IMR-90 (cell line): ENCODE measurements around the gene PCDHGA10. TPM values are rescaled to one million over a fixed set of nuclear protein-coding genes. Genes with fewer than 3 reads are reported as not detected.
"Not testable (repeated sequence)": the region's sequence is repeated elsewhere in the genome, so short reads cannot be mapped to it uniquely, and the experiment has no call there.

Experiments used
- ATAC-seq: fragments of 200-7000 bp; cut with Tn5 transposase; 2 replicates; pipeline ENCODE4 v1.9.1; 2020; ENCODE audit warnings: low read depth, mild to moderate bottlenecking, moderate library complexity
- BruUV-seq: library from RNA; stranded (reverse); fragments of 400-500 nt; replicated peaks from 2 replicates; lab custom pipeline; 2021; lab: Mats Ljungman, UMichigan
- CTCF ChIA-PET: fragments of 300-600 bp; formaldehyde crosslinking; extraction: SDS; loops from one replicate; lab custom pipeline; 2021; ENCODE audit warnings: antibody characterized with exemption; lab: Yijun Ruan, JAX
- POLR2A ChIA-PET: fragments of 300-600 bp; sonication (Branson Sonifier 250); formaldehyde crosslinking; loops from one replicate; lab custom pipeline; 2022; ENCODE audit warnings: antibody characterized with exemption; ENCODE audit not compliant: unreplicated experiment; lab: Charles Lee
- DNase-seq: peaks from one replicate; pipeline ENCODE4 v3.0.0; 2013
- H2AFZ ChIP-seq: replicated peaks from 2 replicates; pipeline ENCODE3; 2013; ENCODE audit warnings: low read length, mild to moderate bottlenecking; ENCODE audit not compliant: poor library complexity
- H2AK5ac ChIP-seq: 2 replicates; pipeline ENCODE4 v1.6.1; 2013; ENCODE audit warnings: low read depth, low read length, inconsistent platforms
- H2AK9ac ChIP-seq: replicated peaks from 2 replicates; pipeline ENCODE3; 2013; ENCODE audit warnings: mild to moderate bottlenecking, low read depth, low read length, moderate library complexity; ENCODE audit not compliant: poor library complexity
- H2BK120ac ChIP-seq: 2 replicates; pipeline ENCODE4 v1.6.1; 2013; ENCODE audit warnings: low read depth, low read length, inconsistent platforms
- H2BK15ac ChIP-seq: 3 replicates; pipeline ENCODE4 v1.6.1; 2013; ENCODE audit warnings: low read depth, low read length, inconsistent platforms
- H2BK20ac ChIP-seq: 2 replicates; pipeline ENCODE4 v1.6.1; 2013; ENCODE audit warnings: low read depth, mild to moderate bottlenecking, inconsistent platforms, low read length, moderate library complexity
- H2BK5ac ChIP-seq: 2 replicates; pipeline ENCODE4 v1.6.1; 2013; ENCODE audit warnings: mild to moderate bottlenecking, low read depth, low read length, inconsistent platforms; ENCODE audit not compliant: poor library complexity, severe bottlenecking
- H3K14ac ChIP-seq: replicated peaks from 2 replicates; pipeline ENCODE4 v1.6.1; 2013; ENCODE audit warnings: low read depth, low read length, inconsistent platforms
- H3K18ac ChIP-seq: 2 replicates; pipeline ENCODE4 v1.6.1; 2013; ENCODE audit warnings: low read depth, low read length, control low read depth
- H3K23ac ChIP-seq: 2 replicates; pipeline ENCODE4 v1.6.1; 2013; ENCODE audit warnings: low read depth, low read length, inconsistent platforms
- H3K27ac ChIP-seq: 2 replicates; pipeline ENCODE4 v1.5.1; 2013; ENCODE audit warnings: mild to moderate bottlenecking, control low read depth, low read length; ENCODE audit not compliant: insufficient read depth
- H3K27me3 ChIP-seq: 2 replicates; pipeline ENCODE4 v1.6.1; 2013; ENCODE audit warnings: low read length; ENCODE audit not compliant: control insufficient read depth, insufficient read depth
- H3K36me3 ChIP-seq: 2 replicates; pipeline ENCODE4 v1.6.1; 2013; ENCODE audit warnings: low read length, mixed read lengths; ENCODE audit not compliant: control insufficient read depth, insufficient read depth
- H3K4ac ChIP-seq: 2 replicates; pipeline ENCODE4 v1.6.1; 2013; ENCODE audit warnings: low read depth, low read length, inconsistent platforms
- H3K4me1 ChIP-seq: 2 replicates; pipeline ENCODE4 v1.6.1; 2013; ENCODE audit warnings: low read length, mixed read lengths; ENCODE audit not compliant: control insufficient read depth, insufficient read depth
- H3K4me2 ChIP-seq: 2 replicates; pipeline ENCODE4 v1.6.1; 2013; ENCODE audit warnings: low read depth, mild to moderate bottlenecking, control low read depth, low read length, moderate library complexity
- H3K4me3 ChIP-seq: 2 replicates; pipeline ENCODE4 v1.5.1; 2013; ENCODE audit warnings: low read depth, mild to moderate bottlenecking, control low read depth, low read length, moderate library complexity; ENCODE audit not compliant: insufficient read depth
- H3K56ac ChIP-seq: 2 replicates; pipeline ENCODE4 v1.6.1; 2013; ENCODE audit warnings: low read length, inconsistent platforms; ENCODE audit not compliant: insufficient read depth; ENCODE audit errors: extremely low read depth
- H3K79me1 ChIP-seq, 2 experiments: 2 replicates each; pipeline ENCODE4 v1.6.1; 2013; ENCODE audit warnings: low read length in 2 of 2, inconsistent platforms in 1 of 2, low read depth in 1 of 2
- H3K9ac ChIP-seq: 2 replicates; pipeline ENCODE4 v1.6.1; 2013; ENCODE audit warnings: low read depth, low read length, control low read depth
- H3K9me1 ChIP-seq: 2 replicates; pipeline ENCODE4 v1.6.1; 2013; ENCODE audit warnings: low read length, inconsistent platforms; ENCODE audit not compliant: insufficient read depth
- H3K9me3 ChIP-seq: 2 replicates; pipeline ENCODE4 v1.6.1; 2013; ENCODE audit warnings: low read length; ENCODE audit not compliant: control insufficient read depth, insufficient read depth
- H4K20me1 ChIP-seq: 2 replicates; pipeline ENCODE4 v1.6.1; 2013; ENCODE audit warnings: low read length, inconsistent platforms; ENCODE audit not compliant: insufficient read depth
- H4K5ac ChIP-seq: 2 replicates; pipeline ENCODE4 v1.6.1; 2013; ENCODE audit warnings: mild to moderate bottlenecking, low read depth, low read length, control low read depth
- H4K8ac ChIP-seq, 2 experiments: 2 replicates each; pipeline ENCODE4 v1.6.1; 2013; ENCODE audit warnings: low read depth in 2 of 2, low read length in 2 of 2, control low read depth in 1 of 2, inconsistent platforms in 1 of 2
- H4K91ac ChIP-seq: 2 replicates; pipeline ENCODE4 v1.6.1; 2013; ENCODE audit warnings: low read depth, low read length, inconsistent platforms; ENCODE audit not compliant: insufficient read depth
- RAD21 ChIP-seq: IDR thresholded peaks from 2 replicates; pipeline ENCODE4 v1.6.1; 2012; ENCODE audit warnings: low read length, improper control_type of control experiment
- SMC3 ChIP-seq: fragments of 150-350 bp; IDR thresholded peaks from 2 replicates; pipeline ENCODE4 v1.6.1; 2016; ENCODE audit warnings: low read depth, mild to moderate bottlenecking, antibody characterized with exemption, low read length, moderate library complexity
- WGBS, 2 experiments: methylation state at CpG; one replicate each; pipeline versions ENCODE4 v1.1.5 to v1.1.7; 2013; ENCODE audit warnings: missing lambda C conversion rate in 2 of 2; ENCODE audit not compliant: insufficient read length in 1 of 2; ENCODE audit errors: extremely low coverage in 2 of 2; 5-methylcytosine and 5-hydroxymethylcytosine counted together
- dilution Hi-C: fragments of 300-500 bp; cut with HindIII; formaldehyde crosslinking; loops from one replicate; pipeline ENCODE4 v1.14.3; 2018; ENCODE audit warnings: low sequenced_read_pairs; ENCODE audit not compliant: unreplicated experiment
- in situ Hi-C: fragments of 300-500 bp; cut with MboI; formaldehyde crosslinking; loops from 3 replicates; pipeline ENCODE4 v1.14.3; 2019; ENCODE audit warnings: low sequenced_read_pairs, inconsistent platforms, mixed read lengths
- intact Hi-C: fragments of 100-400 bp; cut with micrococcal nuclease; formaldehyde crosslinking; loops from 2 replicates; pipeline ENCODE4 v1.10.0; 2022
- polyA plus RNA-seq, 3 experiments: library from polyadenylated mRNA; depleted of rRNA; stranded (reverse); fragments of >200 nt; gene quantifications; 2 replicates each; pipeline ENCODE4 v1.2.3, GENCODE V29; 2012; ENCODE audit warnings: low replicate concordance in 1 of 3
- total RNA-seq: library from RNA; depleted of rRNA; stranded (reverse); fragments of >200 nt; gene quantifications from 2 replicates; pipeline ENCODE4 v1.2.3, GENCODE V29; 2012
- TF ChIP-seq, protein P1 (sequence below): conservative IDR thresholded peaks from 2 replicates; pipeline ENCODE4 v1.5.1; 2012; ENCODE audit warnings: mild to moderate bottlenecking, low read depth, low read length, improper control_type of control experiment

The PCDHGA10 gene
- total and polyA plus RNA-seq, 2 of the 4 experiments (the other 2 are of a cell fraction) = 3.4 to 6.6 TPM

DNA sequence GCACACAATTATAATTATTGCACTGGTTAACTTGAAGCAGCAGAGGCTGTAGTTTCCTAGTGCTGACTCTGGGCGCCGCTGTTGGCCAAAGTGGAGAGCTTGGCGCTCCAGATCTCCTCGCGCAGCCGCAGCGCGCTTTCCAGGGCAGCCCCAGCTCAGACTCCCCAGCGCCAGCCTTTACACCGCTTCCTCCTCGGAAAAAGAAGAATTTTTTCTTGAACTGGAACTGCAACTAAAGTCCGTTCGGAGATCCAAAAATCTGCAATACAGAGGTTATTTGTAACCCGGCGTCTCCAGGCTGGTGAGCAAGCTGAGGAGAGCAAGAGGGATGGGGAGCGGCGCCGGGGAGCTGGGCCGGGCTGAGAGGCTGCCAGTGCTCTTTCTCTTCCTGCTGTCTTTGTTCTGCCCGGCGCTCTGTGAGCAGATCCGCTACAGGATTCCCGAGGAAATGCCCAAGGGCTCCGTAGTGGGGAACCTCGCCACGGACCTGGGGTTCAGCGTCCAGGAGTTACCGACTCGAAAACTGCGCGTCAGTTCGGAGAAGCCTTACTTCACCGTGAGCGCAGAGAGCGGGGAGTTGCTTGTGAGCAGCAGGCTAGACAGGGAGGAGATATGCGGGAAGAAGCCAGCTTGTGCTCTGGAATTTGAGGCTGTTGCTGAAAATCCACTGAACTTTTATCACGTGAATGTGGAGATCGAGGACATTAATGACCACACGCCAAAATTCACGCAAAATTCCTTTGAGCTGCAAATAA is 25.1 kb upstream of the PCDHGA10 start, which contains the start of gene PCDHGB4:
TSS of gene PCDHGB4 (plus strand) at position 142 of the 755 bp plus-strand sequence. CDS start at position 329, 187 bp downstream.
- ATAC-seq = peak; percentile 67

More for the DNA sequence above, 25.1 kb upstream of the PCDHGA10 start, which contains the start of gene PCDHGB4:
- H2AK5ac ChIP-seq, H3K4me1 ChIP-seq, dilution Hi-C loops, CTCF ChIA-PET, H2AK9ac ChIP-seq, H3K9me1 ChIP-seq, H4K91ac ChIP-seq, BruUV-seq, H2BK15ac ChIP-seq, H2BK20ac ChIP-seq, intact Hi-C loops, H3K27me3 ChIP-seq, H3K14ac ChIP-seq, H3K23ac ChIP-seq, H2AFZ ChIP-seq, H4K20me1 ChIP-seq, H3K18ac ChIP-seq, H4K5ac ChIP-seq, H2BK5ac ChIP-seq, in situ Hi-C loops, H2BK120ac ChIP-seq, POLR2A ChIA-PET, H3K4ac ChIP-seq: not testable (repeated sequence)
- Histone ChIP-seq H3K4me2 (peak within 1 kb of the TSS; percentile 71; the same call in 1 of the 2 replicates), H3K56ac (peak within 1 kb of the TSS; percentile 43; the same call in 1 of the 2 replicates), H3K4me3 (peak within 1 kb of the TSS; percentile 61), H3K9me3 (peaks cover 48% of the 10 kb centered on the region), H3K79me1 (peaks cover 7 to 11% of the 10 kb centered on the region in 2 experiments; a peak in 3 of 4 replicates), H3K36me3 (peaks cover 11% of the 10 kb centered on the region), H4K8ac (peak within 1 kb of the TSS in 1 of 2 experiments; percentile 40; a peak in 2 of 4 replicates), H3K9ac (peak within 1 kb of the TSS; percentile 68), H3K27ac (peak within 1 kb of the TSS; percentile 36; the same call in 1 of the 2 replicates)
- TF ChIP-seq SMC3 (peak; percentile 7; the same call in 1 of the 2 replicates), RAD21 (peak; percentile 44)
- TF ChIP-seq, protein P1, sequence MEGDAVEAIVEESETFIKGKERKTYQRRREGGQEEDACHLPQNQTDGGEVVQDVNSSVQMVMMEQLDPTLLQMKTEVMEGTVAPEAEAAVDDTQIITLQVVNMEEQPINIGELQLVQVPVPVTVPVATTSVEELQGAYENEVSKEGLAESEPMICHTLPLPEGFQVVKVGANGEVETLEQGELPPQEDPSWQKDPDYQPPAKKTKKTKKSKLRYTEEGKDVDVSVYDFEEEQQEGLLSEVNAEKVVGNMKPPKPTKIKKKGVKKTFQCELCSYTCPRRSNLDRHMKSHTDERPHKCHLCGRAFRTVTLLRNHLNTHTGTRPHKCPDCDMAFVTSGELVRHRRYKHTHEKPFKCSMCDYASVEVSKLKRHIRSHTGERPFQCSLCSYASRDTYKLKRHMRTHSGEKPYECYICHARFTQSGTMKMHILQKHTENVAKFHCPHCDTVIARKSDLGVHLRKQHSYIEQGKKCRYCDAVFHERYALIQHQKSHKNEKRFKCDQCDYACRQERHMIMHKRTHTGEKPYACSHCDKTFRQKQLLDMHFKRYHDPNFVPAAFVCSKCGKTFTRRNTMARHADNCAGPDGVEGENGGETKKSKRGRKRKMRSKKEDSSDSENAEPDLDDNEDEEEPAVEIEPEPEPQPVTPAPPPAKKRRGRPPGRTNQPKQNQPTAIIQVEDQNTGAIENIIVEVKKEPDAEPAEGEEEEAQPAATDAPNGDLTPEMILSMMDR = peak; percentile 49
- DNase-seq = peak; percentile 47
- 0% methylated on average over 2 of the region's 40 CpGs; no CpG with 5 or more reads in 1 of the 2 experiments for WGBS, 2 experiments
